GM12878 (cell line): ENCODE measurements around the gene TPST1. TPM values are rescaled to one million over a fixed set of nuclear protein-coding genes. Genes with fewer than 3 reads are reported as not detected.

ENCODE experiments used
- EZH2 ChIP-seq: IDR thresholded peaks from 2 replicates; pipeline ENCODE4 v1.6.1; 2012; ENCODE audit warnings: low read depth, mild to moderate bottlenecking, control low read depth, inconsistent platforms, low read length, borderline replicate concordance; ENCODE audit not compliant: control insufficient read depth
- GATAD2B ChIP-seq: fragments of 450-650 bp; conservative IDR thresholded peaks from 2 replicates; pipeline ENCODE4 v1.6.1; 2017; ENCODE audit warnings: low read depth, mild to moderate bottlenecking, moderate library complexity
- JUND ChIP-seq: IDR thresholded peaks from 2 replicates; pipeline ENCODE4 v1.6.1; 2012; ENCODE audit warnings: low read depth, mild to moderate bottlenecking, low read length, improper control_type of control experiment, moderate library complexity
- KDM1A ChIP-seq: fragments of 200-600 bp; sonication (generic); IDR thresholded peaks from 2 replicates; pipeline ENCODE4 v1.6.1; 2016; ENCODE audit warnings: borderline replicate concordance
- POLR2AphosphoS5 ChIP-seq: IDR thresholded peaks from 2 replicates; pipeline ENCODE4 v1.6.1; 2011; ENCODE audit warnings: mild to moderate bottlenecking, low read length, inconsistent platforms
- POU2F2 ChIP-seq: IDR thresholded peaks from 3 replicates; pipeline ENCODE4 v1.6.1; 2011; ENCODE audit warnings: low read depth, mild to moderate bottlenecking, low read length, borderline replicate concordance
- RUNX3 ChIP-seq: IDR thresholded peaks from 2 replicates; pipeline ENCODE4 v1.6.1; 2012; ENCODE audit warnings: low read length, inconsistent platforms
- SREBF1 ChIP-seq: IDR thresholded peaks from 2 replicates; pipeline ENCODE4 v1.6.1; 2012; ENCODE audit warnings: mild to moderate bottlenecking, low read length
- SRF ChIP-seq, 2 experiments: IDR thresholded peaks; 2 replicates each; pipeline ENCODE4 v1.6.1; 2011; ENCODE audit warnings: low read depth in 2 of 2, low read length in 2 of 2, mild to moderate bottlenecking in 1 of 2, moderate library complexity in 1 of 2
- TCF7 ChIP-seq: IDR thresholded peaks from 2 replicates; pipeline ENCODE4 v1.6.1; 2014; ENCODE audit warnings: antibody characterized with exemption, borderline replicate concordance
- polyA plus RNA-seq, 11 experiments: library from polyadenylated mRNA; depleted of rRNA in 4 of 11; unstranded in 6 of 11; stranded (reverse) in 5 of 11; fragments of >200 nt; fragmentation: Nextera tagmentation in 4 of 11; fragmentation: Illumina TruSeq in 1 of 11; extraction: Ambion mirVana in 4 of 11; extraction: Trizol in 1 of 11; gene quantifications; 1 replicate in 1 of 11; 2 replicates in 10 of 11; pipeline versions ENCODE4 v1.2.1 to v1.2.3, GENCODE V29; 2011 to 2016; ENCODE audit warnings: inconsistent platforms in 2 of 11, missing spikeins in 2 of 11, low read depth in 1 of 11
- total RNA-seq, 4 experiments: library from RNA; depleted of rRNA in 3 of 4; stranded (reverse); fragments of >200 nt in 3 of 4; fragmentation: Illumina TruSeq in 1 of 4; extraction: Trizol in 1 of 4; gene quantifications; 2 replicates each; pipeline versions ENCODE4 v1.2.1 to v1.2.3, GENCODE V29; 2013 to 2021
- TF ChIP-seq, protein P1 (sequence below): IDR thresholded peaks from 2 replicates; pipeline ENCODE4 v1.6.1; 2012; ENCODE audit warnings: improper control_type of control experiment, low read depth, low read length; ENCODE audit not compliant: insufficient replicate concordance
- TF ChIP-seq, protein P2 (sequence below): IDR thresholded peaks from 2 replicates; pipeline ENCODE4 v1.6.1; 2012; ENCODE audit warnings: low read depth, low read length, improper control_type of control experiment
- TF ChIP-seq, protein P3 (sequence below): fragments of 450-650 bp; IDR thresholded peaks from 2 replicates; pipeline ENCODE4 v1.6.1; 2016; ENCODE audit warnings: mild to moderate bottlenecking

Gene TPST1
- total and polyA plus RNA-seq, 10 of the 15 experiments (the other 5 are each of a cell fraction or from before 2014, with no cell fraction given), result 1.1 to 10.6 (median 7.5) TPM

DNA sequence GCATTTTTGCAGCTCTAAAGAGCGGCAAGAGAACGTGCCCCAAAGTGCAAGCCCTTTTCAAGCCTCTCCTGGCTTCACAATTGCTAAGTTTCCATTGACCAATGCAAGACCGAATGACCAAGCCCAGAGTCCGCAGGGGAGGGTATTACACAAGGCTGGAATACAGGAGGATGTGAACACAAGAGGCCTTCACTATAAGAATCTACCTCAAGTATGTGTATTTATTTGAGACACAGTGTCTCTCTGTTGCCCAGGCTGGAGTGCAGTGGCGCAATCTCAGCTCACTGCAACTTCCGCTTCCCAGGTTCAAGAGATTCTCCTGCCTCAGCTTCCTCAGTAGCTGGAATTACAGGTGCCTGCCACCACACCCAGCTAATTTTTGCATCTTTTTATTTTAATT lies 22.2 kb upstream of the TPST1 start (continued):
- TF ChIP-seq, protein P1, sequence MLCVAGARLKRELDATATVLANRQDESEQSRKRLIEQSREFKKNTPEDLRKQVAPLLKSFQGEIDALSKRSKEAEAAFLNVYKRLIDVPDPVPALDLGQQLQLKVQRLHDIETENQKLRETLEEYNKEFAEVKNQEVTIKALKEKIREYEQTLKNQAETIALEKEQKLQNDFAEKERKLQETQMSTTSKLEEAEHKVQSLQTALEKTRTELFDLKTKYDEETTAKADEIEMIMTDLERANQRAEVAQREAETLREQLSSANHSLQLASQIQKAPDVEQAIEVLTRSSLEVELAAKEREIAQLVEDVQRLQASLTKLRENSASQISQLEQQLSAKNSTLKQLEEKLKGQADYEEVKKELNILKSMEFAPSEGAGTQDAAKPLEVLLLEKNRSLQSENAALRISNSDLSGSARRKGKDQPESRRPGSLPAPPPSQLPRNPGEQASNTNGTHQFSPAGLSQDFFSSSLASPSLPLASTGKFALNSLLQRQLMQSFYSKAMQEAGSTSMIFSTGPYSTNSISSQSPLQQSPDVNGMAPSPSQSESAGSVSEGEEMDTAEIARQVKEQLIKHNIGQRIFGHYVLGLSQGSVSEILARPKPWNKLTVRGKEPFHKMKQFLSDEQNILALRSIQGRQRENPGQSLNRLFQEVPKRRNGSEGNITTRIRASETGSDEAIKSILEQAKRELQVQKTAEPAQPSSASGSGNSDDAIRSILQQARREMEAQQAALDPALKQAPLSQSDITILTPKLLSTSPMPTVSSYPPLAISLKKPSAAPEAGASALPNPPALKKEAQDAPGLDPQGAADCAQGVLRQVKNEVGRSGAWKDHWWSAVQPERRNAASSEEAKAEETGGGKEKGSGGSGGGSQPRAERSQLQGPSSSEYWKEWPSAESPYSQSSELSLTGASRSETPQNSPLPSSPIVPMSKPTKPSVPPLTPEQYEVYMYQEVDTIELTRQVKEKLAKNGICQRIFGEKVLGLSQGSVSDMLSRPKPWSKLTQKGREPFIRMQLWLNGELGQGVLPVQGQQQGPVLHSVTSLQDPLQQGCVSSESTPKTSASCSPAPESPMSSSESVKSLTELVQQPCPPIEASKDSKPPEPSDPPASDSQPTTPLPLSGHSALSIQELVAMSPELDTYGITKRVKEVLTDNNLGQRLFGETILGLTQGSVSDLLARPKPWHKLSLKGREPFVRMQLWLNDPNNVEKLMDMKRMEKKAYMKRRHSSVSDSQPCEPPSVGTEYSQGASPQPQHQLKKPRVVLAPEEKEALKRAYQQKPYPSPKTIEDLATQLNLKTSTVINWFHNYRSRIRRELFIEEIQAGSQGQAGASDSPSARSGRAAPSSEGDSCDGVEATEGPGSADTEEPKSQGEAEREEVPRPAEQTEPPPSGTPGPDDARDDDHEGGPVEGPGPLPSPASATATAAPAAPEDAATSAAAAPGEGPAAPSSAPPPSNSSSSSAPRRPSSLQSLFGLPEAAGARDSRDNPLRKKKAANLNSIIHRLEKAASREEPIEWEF, result no peak
- TF ChIP-seq GATAD2B (no peak), POLR2AphosphoS5 (no peak), EZH2 (no peak), KDM1A (no peak), RUNX3 (no peak), SREBF1 (no peak), JUND (no peak), POU2F2 (no peak), TCF7 (no peak), SRF (IDR thresholded peaks at IDR 0.05; ENCODE audit: low read depth in 2 of 2, low read length in 2 of 2) (no peak)
- TF ChIP-seq, protein P2, sequence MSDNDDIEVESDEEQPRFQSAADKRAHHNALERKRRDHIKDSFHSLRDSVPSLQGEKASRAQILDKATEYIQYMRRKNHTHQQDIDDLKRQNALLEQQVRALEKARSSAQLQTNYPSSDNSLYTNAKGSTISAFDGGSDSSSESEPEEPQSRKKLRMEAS, result no peak
- TF ChIP-seq, protein P3, sequence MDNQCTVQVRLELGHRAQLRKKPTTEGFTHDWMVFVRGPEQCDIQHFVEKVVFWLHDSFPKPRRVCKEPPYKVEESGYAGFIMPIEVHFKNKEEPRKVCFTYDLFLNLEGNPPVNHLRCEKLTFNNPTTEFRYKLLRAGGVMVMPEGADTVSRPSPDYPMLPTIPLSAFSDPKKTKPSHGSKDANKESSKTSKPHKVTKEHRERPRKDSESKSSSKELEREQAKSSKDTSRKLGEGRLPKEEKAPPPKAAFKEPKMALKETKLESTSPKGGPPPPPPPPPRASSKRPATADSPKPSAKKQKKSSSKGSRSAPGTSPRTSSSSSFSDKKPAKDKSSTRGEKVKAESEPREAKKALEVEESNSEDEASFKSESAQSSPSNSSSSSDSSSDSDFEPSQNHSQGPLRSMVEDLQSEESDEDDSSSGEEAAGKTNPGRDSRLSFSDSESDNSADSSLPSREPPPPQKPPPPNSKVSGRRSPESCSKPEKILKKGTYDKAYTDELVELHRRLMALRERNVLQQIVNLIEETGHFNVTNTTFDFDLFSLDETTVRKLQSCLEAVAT, result no peak
- TF ChIP-seq, all 136 proteins: peak for 0
